ENCODE data around the gene HSPB3. TPM values are rescaled to one million over a fixed set of nuclear protein-coding genes. Genes with fewer than 3 reads are reported as not detected.

Gene HSPB3
- total RNA-seq (not detected), polyA plus RNA-seq (ENCODE audit: insufficient read depth, low read depth, low replicate concordance) (not detected)
- long read RNA-seq, donor 1 = 0 reads
- long read RNA-seq, donor 2 = 0 reads
- long read RNA-seq, donor 3 = 0 reads
- long read RNA-seq, donor 4 = 0 reads
- long read RNA-seq, donor 5 = 0 reads
- long read RNA-seq, donor 6 = 0 reads
- long read RNA-seq, donor 7 = 0 reads
- long read RNA-seq, donor 8 = 0 reads
- long read RNA-seq, donor 9 = 0 reads
- long read RNA-seq, donor 10 = 0 reads

GRCh38 chr5:54455413-54456157 is at the start of gene HSPB3:
HSPB3 (plus strand) TSS chr5:54455699; CDS start chr5:54455790, 91 bp downstream.
- no peak for TF ChIP-seq CTCF (IDR thresholded peaks at IDR 0.05; ENCODE audit: borderline replicate concordance, extremely low read depth, insufficient read depth)
- Histone ChIP-seq H3K4me3 (ENCODE audit: low read length in 3 of 3) (no peak within 1 kb of the TSS), H3K4me1 (ENCODE audit: control insufficient read depth in 2 of 3, insufficient read depth in 2 of 3, low read depth in 1 of 3, low read length in 3 of 3) (peaks cover 0 to 5% (median 0%) of the 10 kb centered on the region in 3 donors), H3K9ac (ENCODE audit: low read length in 3 of 3) (no peak within 1 kb of the TSS), H3K9me3 (ENCODE audit: control insufficient read depth in 2 of 3, insufficient read depth in 1 of 3, low read length in 3 of 3) (no peaks in the 10 kb centered on the region), H3K27me3 (ENCODE audit: control insufficient read depth, insufficient read depth, low read length) (no peaks in the 10 kb centered on the region), H3K27ac (ENCODE audit: low read depth in 2 of 2, low read length in 2 of 2) (no peak within 1 kb of the TSS), H3K36me3 (ENCODE audit: control insufficient read depth in 2 of 3, insufficient read depth in 3 of 3, low read length in 3 of 3) (no peaks in the 10 kb centered on the region)
- DNase-seq = no peak
- no peak for FAIRE-seq
- intact Hi-C loops (cut with DNase I) = no loop called here

- Histone ChIP-seq H3K27ac (ENCODE audit: low read depth in 2 of 2, low read length in 2 of 2) (no peak overlapping the region), H3K27me3 (ENCODE audit: control insufficient read depth, insufficient read depth, low read length) (no peaks in the 10 kb centered on the region), H3K36me3 (ENCODE audit: control insufficient read depth in 2 of 3, insufficient read depth in 3 of 3, low read length in 3 of 3) (no peaks in the 10 kb centered on the region), H3K9me3 (ENCODE audit: control insufficient read depth in 2 of 3, insufficient read depth in 1 of 3, low read length in 3 of 3) (no peaks in the 10 kb centered on the region), H3K4me3 (ENCODE audit: low read length in 3 of 3) (no peak overlapping the region), H3K4me1 (ENCODE audit: control insufficient read depth in 2 of 3, insufficient read depth in 2 of 3, low read depth in 1 of 3, low read length in 3 of 3) (no peaks in the 10 kb centered on the region), H3K9ac (ENCODE audit: low read length in 3 of 3) (no peak overlapping the region)
- FAIRE-seq (no peak), DNase-seq (no peak)
- intact Hi-C loops (cut with DNase I) = loop anchor here (10.0 kb wide), 1 partner anchor 156 kb away; no protein-coding TSS in a partner anchor
- no peak for TF ChIP-seq CTCF (IDR thresholded peaks at IDR 0.05; ENCODE audit: borderline replicate concordance, extremely low read depth, insufficient read depth)
These were observed 44.3 kb upstream of the HSPB3 start for GRCh38 chr5:54411176-54411575.

GRCh38 chr5:54412913-54413312 is 42.6 kb upstream of the HSPB3 start:
- Histone ChIP-seq H3K27me3 (ENCODE audit: control insufficient read depth, insufficient read depth, low read length) (no peaks in the 10 kb centered on the region), H3K9me3 (ENCODE audit: control insufficient read depth in 2 of 3, insufficient read depth in 1 of 3, low read length in 3 of 3) (no peaks in the 10 kb centered on the region), H3K36me3 (ENCODE audit: control insufficient read depth in 2 of 3, insufficient read depth in 3 of 3, low read length in 3 of 3) (no peaks in the 10 kb centered on the region), H3K4me3 (ENCODE audit: low read length in 3 of 3) (no peak overlapping the region), H3K4me1 (ENCODE audit: control insufficient read depth in 2 of 3, insufficient read depth in 2 of 3, low read depth in 1 of 3, low read length in 3 of 3) (no peaks in the 10 kb centered on the region), H3K27ac (ENCODE audit: low read depth in 2 of 2, low read length in 2 of 2) (no peak overlapping the region), H3K9ac (ENCODE audit: low read length in 3 of 3) (no peak overlapping the region)
- TF ChIP-seq CTCF (IDR thresholded peaks at IDR 0.05; ENCODE audit: borderline replicate concordance, extremely low read depth, insufficient read depth) = no peak
- FAIRE-seq (no peak), DNase-seq (no peak)
- intact Hi-C loops (cut with DNase I) = loop anchor here (10.0 kb wide), 1 partner anchor 158 kb away; no protein-coding TSS in a partner anchor

Data from kidney (tissue), 22 donors.